ENCODE results near the gene USP20.

Gene USP20

GRCh38 chr9:129811967-129812363, 23.3 kb upstream of the USP20 start:
- TF ChIP-seq CTCF (conservative IDR thresholded peaks at IDR 0.05; ENCODE audit: low read depth, low read length), result no peak
- no peak overlapping the region for H3K9ac ChIP-seq
- H2AFZ ChIP-seq (ENCODE audit: low read depth), result no peak overlapping the region
- no peak overlapping the region for H3K4me3 ChIP-seq (IDR thresholded peaks at IDR 0.05; ENCODE audit: insufficient read depth, low read depth, low read length)
- H3K79me2 ChIP-seq (ENCODE audit: insufficient read depth, low read depth), result no peaks in the 10 kb centered on the region
- no peak overlapping the region for H3K27ac ChIP-seq
- H3K4me1 ChIP-seq (ENCODE audit: low read depth, poor library complexity, severe bottlenecking), result no peaks in the 10 kb centered on the region
- H3K4me2 ChIP-seq, result no peak overlapping the region
- H3K36me3 ChIP-seq (ENCODE audit: insufficient read depth), result 0 out of 2 replicates have a peak, but pooled peaks cover 2% of the 10 kb centered on the region
- no peaks in the 10 kb centered on the region for H3K27me3 ChIP-seq (ENCODE audit: insufficient read depth, low read depth)
- no peaks in the 10 kb centered on the region for H4K20me1 ChIP-seq (ENCODE audit: insufficient read depth)

GRCh38 chr9:129812385-129812784, 22.9 kb upstream of the USP20 start:
- no peak overlapping the region for H3K4me2 ChIP-seq
- H4K20me1 ChIP-seq (ENCODE audit: insufficient read depth), result no peaks in the 10 kb centered on the region
- 0 out of 2 replicates have a peak, but pooled peaks cover 4% of the 10 kb centered on the region for H3K36me3 ChIP-seq (ENCODE audit: insufficient read depth)
- no peak overlapping the region for H2AFZ ChIP-seq (ENCODE audit: low read depth)
- H3K79me2 ChIP-seq (ENCODE audit: insufficient read depth, low read depth), result no peaks in the 10 kb centered on the region
- no peak overlapping the region for H3K9ac ChIP-seq
- H3K27me3 ChIP-seq (ENCODE audit: insufficient read depth, low read depth), result no peaks in the 10 kb centered on the region
- TF ChIP-seq CTCF (conservative IDR thresholded peaks at IDR 0.05; ENCODE audit: low read depth, low read length), result no peak
- no peak overlapping the region for H3K4me3 ChIP-seq (IDR thresholded peaks at IDR 0.05; ENCODE audit: insufficient read depth, low read depth, low read length)
- no peaks in the 10 kb centered on the region for H3K4me1 ChIP-seq (ENCODE audit: low read depth, poor library complexity, severe bottlenecking)
- no peak overlapping the region for H3K27ac ChIP-seq

GRCh38 chr9:129813661-129814060, 21.6 kb upstream of the USP20 start:
- Histone ChIP-seq H3K27ac (no peak overlapping the region), H3K9ac (no peak overlapping the region), H3K27me3 (ENCODE audit: insufficient read depth, low read depth) (no peaks in the 10 kb centered on the region), H2AFZ (ENCODE audit: low read depth) (no peak overlapping the region), H3K4me3 (IDR thresholded peaks at IDR 0.05; ENCODE audit: insufficient read depth, low read depth, low read length) (no peak overlapping the region), H3K4me2 (no peak overlapping the region), H3K79me2 (ENCODE audit: insufficient read depth, low read depth) (no peaks in the 10 kb centered on the region), H3K4me1 (ENCODE audit: low read depth, poor library complexity, severe bottlenecking) (no peaks in the 10 kb centered on the region), H3K36me3 (ENCODE audit: insufficient read depth) (0 out of 2 replicates have a peak, but pooled peaks cover 4% of the 10 kb centered on the region), H4K20me1 (ENCODE audit: insufficient read depth) (no peaks in the 10 kb centered on the region)
- no peak for TF ChIP-seq CTCF (conservative IDR thresholded peaks at IDR 0.05; ENCODE audit: low read depth, low read length)

GRCh38 chr9:129814432-129815223, 20.6 kb upstream of the USP20 start:
- H3K36me3 ChIP-seq (ENCODE audit: insufficient read depth), result 0 out of 2 replicates have a peak, but pooled peaks cover 4% of the 10 kb centered on the region
- no peak overlapping the region for H3K4me3 ChIP-seq (IDR thresholded peaks at IDR 0.05; ENCODE audit: insufficient read depth, low read depth, low read length)
- H3K4me1 ChIP-seq (ENCODE audit: low read depth, poor library complexity, severe bottlenecking), result no peaks in the 10 kb centered on the region
- no peak for TF ChIP-seq CTCF (conservative IDR thresholded peaks at IDR 0.05; ENCODE audit: low read depth, low read length)
- H3K27ac ChIP-seq, result no peak overlapping the region
- H3K9ac ChIP-seq, result no peak overlapping the region
- no peaks in the 10 kb centered on the region for H3K79me2 ChIP-seq (ENCODE audit: insufficient read depth, low read depth)
- H3K27me3 ChIP-seq (ENCODE audit: insufficient read depth, low read depth), result no peaks in the 10 kb centered on the region
- no peaks in the 10 kb centered on the region for H4K20me1 ChIP-seq (ENCODE audit: insufficient read depth)
- H2AFZ ChIP-seq (ENCODE audit: low read depth), result no peak overlapping the region
- no peak overlapping the region for H3K4me2 ChIP-seq
